GM12892 (cell line): ENCODE data around the gene COMP.
A peak's percentile ranks its signal among the peaks of the same experiment; 100 is the strongest.

ENCODE experiments used
- DNase-seq: peaks from one replicate; pipeline ENCODE4 v3.0.0; 2011; ENCODE audit not compliant: insufficient read length
- FAIRE-seq: peaks from 2 replicates; lab custom pipeline; 2011; peaks lifted over from hg19 to GRCh38; lab: Jason Lieb, UNC
- POLR2A ChIP-seq: IDR thresholded peaks from 2 replicates; pipeline ENCODE4 v1.6.1; 2011; ENCODE audit warnings: low read depth, low read length, control low read depth
- POLR2AphosphoS5 ChIP-seq: IDR thresholded peaks from 2 replicates; pipeline ENCODE4 v1.6.1; 2011; ENCODE audit warnings: low read depth, low read length, control low read depth
- TAF1 ChIP-seq: IDR thresholded peaks from 2 replicates; pipeline ENCODE4 v1.6.1; 2011; ENCODE audit warnings: low read depth, mild to moderate bottlenecking, control low read depth, low read length, borderline replicate concordance

Gene COMP

DNA sequence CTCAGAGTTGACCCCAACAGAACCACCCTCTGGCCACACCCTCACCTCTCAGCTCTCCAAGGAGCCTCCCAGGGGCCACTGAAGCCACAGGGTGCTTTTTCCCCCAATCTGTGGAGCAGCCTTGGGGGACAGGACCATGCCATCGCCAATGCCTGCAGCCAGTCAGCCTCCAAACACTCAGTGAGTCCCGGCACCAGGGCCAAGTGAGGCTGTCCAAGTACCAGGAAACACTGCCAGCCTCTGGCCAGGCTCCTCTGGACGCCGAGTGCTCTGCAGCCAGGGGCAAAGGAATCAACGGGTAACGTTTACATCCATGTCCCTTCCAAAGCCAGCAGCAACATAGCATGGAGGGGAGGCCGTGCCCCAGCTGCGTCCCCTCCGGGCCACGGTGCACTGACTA is 9.5 kb upstream of the COMP start:
- DNase-seq, result no peak
- no peak for FAIRE-seq
- no peak for TF ChIP-seq POLR2AphosphoS5
- TF ChIP-seq TAF1, result no peak
- no peak for TF ChIP-seq POLR2A

- DNase-seq, result no peak
- FAIRE-seq, result no peak
- TF ChIP-seq POLR2AphosphoS5 (no peak), POLR2A (no peak), TAF1 (no peak)
These were observed 9.0 kb upstream of the COMP start for GRCh38 chr19:18800079-18800478.

DNA sequence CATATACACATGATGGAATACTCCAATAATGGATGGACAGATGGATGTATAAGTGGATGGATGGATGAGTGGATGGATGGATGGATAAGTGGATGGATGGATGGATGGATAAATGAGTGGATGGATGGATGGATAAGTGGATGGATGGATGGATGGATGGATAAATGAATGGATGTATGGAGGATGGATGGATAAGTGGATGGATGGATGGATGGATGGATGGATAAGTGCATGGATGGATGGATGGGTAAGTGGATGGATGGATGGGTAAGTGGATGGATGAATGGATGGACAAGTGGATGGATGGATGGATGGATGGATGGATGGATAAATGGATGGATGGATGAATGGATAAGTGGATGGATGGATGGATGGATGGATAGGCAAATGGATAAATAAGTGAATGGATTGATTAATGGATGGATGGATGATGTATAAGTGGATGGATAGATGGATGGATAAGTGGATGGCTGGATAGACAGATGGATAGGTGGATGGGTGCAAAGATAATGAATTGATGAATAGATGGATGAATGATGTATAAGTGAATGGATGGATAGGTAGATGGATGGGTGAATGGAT is 8.4 kb upstream of the COMP start:
- DNase-seq (no peak), FAIRE-seq (no peak)
- TF ChIP-seq POLR2AphosphoS5 (no peak), TAF1 (no peak), POLR2A (no peak)

DNA sequence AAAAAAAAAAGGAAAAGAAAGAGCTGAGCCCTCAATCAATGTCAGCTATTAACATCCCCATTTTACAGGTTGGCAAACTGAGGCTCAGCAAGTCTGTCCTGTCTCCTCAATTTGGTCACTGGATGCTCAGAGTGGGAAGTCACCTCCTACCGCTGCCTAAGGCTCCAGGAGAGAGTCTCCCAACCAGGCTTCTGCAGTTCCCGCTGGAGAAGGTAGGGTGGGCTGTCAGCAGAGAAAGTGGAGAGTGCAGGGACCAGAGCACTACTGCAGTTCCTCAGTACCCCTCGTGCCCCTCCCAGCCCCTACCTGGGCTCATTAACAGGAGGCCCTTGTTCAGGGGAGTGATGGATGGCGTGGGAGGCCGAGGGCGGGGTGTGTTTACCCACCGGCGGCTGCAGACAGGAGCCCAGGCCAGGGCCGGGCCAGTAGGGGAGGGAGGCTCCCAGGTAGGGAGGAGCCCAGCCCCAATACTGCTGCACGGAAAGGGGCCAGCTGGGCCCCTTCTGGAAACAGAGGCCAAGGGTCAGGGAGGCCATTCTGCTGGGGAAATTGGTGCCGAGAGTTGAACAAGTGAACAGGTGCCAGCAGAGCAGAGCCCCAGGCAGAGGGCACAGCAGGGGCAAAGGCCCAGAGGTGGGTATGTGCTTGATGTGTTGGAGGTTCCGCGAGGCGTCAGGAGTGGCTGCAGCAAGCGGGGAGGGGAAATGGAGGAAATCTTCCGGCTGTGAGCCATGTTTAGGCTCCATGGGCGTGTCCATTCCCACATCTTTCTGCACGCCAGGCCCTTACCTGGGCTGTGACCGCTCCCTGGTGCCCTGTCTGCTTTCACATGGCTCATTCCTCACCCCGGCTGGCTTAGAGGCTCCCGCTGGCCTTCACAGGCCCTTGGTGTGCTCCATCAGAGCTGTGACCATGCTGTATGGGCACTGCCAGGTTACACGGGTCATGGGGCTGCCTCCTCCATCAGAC is 7.6 kb upstream of the COMP start:
- TF ChIP-seq TAF1 (no peak), POLR2AphosphoS5 (no peak), POLR2A (no peak)
- DNase-seq (no peak), FAIRE-seq (no peak)

DNA sequence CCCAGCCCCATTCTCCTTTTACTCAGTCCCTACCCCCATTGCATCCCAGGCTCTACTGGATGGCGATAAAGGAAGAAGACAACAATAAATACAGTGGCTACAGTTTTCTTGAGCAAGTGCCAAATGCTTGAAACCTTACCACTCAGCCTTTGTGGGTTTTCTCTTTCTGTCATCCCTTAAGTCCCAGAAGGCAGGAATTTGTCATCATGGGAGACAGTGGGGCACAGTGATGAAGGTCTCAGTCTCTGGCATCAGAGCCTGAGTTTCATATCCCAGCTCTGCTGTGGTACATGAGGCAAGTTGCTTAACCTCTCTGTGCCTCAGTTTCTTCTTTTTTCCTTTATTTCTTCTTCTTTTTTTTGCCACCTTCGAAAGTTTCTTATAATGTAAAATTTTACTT is 5.1 kb upstream of the COMP start:
- TF ChIP-seq POLR2A (no peak), POLR2AphosphoS5 (no peak), TAF1 (no peak)
- no peak for DNase-seq
- FAIRE-seq, result no peak

GRCh38 chr19:18795540-18795939 is 4.4 kb upstream of the COMP start:
- FAIRE-seq (no peak), DNase-seq (peak; percentile 35)
- no peak for TF ChIP-seq POLR2A
- TF ChIP-seq POLR2AphosphoS5, result no peak
- no peak for TF ChIP-seq TAF1

- FAIRE-seq (no peak), DNase-seq (no peak)
- TF ChIP-seq POLR2AphosphoS5, result no peak
These were observed 3.6 kb upstream of the COMP start for GRCh38 chr19:18794692-18795091.

DNA sequence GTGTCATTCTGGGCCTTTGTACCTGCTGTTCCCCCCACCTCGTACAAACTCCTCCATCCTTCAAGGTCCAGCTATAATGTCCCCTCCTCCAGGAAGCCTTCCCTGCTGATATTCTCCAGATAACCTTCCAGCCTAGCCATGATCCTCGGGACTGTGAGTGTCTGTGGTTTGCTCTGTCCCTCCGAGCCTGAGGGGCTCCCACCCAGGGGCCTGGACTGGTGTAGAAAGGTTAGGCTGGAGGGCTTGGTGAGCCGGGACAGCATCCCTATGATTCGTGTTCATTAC is 2.9 kb upstream of the COMP start:
- TF ChIP-seq TAF1 (no peak), POLR2A (no peak), POLR2AphosphoS5 (no peak)
- DNase-seq (no peak), FAIRE-seq (no peak)

GRCh38 chr19:18793144-18794028 is 2.3 kb upstream of the COMP start:
- FAIRE-seq (no peak), DNase-seq (no peak)
- no peak for TF ChIP-seq TAF1
- TF ChIP-seq POLR2A, result no peak
- no peak for TF ChIP-seq POLR2AphosphoS5

DNA sequence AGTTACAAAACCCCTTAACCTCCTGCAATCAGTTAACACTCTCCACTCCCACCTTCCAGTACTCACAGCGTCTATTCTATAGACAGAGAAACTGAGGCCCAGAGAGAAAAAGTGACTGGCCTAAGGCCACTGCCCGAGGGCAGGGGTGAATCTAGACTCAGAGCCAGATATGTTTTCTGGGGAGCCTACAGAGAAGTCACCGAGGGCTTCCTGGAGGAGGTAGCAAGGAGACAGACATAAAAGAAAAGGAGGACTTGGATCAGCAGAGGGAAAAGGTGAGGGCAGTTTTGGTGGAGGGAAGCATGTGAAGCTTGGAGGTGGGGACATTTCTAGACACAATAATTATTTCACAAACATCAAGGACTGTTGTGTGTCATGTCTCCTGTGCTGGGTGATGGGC is 1.6 kb upstream of the COMP start:
- FAIRE-seq (no peak), DNase-seq (no peak)
- TF ChIP-seq TAF1 (no peak), POLR2A (no peak), POLR2AphosphoS5 (no peak)

- FAIRE-seq, result no peak
- TF ChIP-seq POLR2A (no peak), TAF1 (no peak), POLR2AphosphoS5 (no peak)
- no peak for DNase-seq
These were observed 192 bp upstream of the COMP start for GRCh38 chr19:18791315-18791678.
